Limb (tissue), 2 donors: ENCODE data around the gene TYK2.

Experiments used
- DNase-seq, 2 donors: peaks; one replicate each; pipeline ENCODE4 v3.0.0-alpha.2; 2016; ENCODE audit errors: extremely low spot score in 2 of 2

The TYK2 gene

DNA sequence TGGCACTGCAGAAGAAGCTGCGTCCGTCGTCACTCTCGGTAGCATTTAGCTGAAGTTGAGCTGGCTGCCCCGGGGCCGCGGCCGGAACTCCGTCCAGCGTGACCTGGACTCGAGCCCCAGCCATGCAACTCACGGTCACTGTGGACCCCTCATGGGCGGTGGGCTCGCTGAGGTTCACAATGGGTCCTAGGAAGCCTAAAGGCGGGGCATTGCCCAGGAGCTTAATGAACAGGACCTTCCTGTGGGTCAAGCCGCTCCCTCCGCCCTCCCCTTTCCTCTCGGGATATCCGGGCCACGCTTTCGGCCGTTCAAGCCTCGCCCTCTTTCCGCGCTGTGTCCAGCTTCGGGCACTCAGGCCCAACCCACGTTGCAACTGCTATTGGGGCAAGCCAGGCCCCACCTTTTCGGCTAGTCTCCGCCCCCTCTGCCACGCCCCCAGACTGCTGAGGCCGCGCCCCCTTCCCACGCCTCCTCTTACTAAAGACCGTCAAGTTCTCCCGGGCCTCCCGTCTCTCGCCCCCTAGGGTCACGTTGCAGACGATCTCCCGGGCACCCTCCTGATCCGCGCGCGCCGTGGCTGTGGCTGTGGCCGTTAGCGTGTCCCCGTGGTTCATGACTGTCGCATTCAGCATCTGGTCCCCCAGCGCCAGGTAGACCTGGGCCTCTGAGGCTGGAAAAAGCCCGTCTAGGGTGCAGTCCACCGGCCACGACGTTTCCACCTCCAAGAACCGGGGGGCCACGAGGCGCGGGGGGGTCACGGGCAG lies 45.6 kb downstream of the TYK2 start:
- peak; percentile 87 to 90 for DNase-seq

DNA sequence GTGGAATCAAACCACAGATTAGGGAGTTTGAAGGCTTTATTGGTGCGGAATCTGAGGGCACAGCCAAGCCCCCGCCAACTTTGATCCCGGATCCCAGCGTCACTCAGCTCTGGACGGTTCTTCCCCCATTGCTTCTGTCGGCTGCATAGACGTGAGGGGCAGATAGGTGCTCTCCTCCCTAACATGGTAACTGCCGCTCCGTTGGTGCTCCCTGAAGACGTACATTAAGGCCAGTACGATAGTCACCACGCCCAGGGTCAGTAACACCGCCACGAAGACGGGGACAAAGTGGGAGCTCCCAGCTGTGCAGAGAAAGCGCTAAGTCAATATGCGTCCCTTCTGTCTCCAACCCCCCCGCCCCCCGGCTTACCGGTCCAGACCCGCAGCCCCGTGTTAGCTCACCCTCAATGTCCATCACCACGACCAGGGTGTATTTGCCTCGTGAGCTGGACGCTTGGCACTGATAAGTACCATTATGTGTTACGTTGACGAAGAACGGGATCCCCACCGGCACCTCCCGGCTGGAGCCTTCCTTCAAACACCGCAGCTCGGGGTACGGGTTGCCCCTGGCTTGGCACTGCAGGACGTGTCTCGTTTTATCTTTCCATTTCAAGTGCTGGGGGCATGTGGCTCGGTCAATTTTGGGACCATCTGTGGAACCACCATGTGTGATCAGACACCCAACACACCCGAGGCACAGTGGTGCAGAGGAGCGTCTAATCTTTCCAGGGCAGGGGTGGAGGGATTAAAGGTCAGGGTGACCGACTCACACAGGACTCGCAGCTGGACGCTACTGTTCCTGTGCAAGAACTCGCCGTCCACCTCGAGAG lies 46.4 kb downstream of the TYK2 start:
- no peak for DNase-seq

DNA sequence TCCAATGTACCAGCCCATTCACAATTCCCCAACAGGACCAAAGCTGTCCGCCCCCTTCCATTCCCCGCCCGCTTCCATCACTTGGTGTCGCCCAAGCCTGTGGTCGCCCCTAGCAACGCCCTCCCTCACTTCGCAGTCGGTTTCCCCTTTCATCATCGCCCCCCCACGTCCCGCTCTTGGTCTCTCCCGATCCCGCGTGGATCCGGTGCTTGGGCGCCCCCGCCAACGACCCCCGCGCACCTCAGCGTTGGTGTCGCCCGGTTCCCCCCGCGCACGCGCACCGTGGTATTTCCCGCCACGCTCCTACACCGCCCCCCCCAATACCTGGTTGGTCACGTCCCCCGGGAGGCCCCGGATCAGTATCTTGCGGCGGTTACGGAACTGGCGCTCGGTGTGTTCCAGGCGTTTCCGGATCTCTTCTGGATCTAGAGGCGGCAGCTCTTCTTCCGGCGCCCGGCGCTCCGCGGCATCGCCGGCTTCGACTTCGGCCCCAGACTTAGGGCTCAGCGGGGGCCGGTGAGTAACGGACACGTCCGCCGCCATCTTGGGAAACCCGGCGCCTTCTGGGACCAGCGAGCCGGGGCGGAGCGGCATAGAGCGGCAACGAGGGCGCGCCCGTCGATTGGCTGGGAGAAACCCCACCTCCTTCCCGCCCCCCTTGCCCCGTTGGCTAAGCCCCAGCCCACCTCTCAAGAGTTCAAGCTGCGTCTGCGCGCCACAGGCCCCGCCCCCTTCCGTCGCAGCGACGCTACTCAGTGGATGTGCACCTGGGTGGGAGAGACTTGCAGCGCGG lies 47.2 kb downstream of the TYK2 start, which contains the start of gene RAVER1:
Gene RAVER1, minus strand, starts transcription at position 565 of the 793 bp plus-strand sequence. Its CDS starts 22 bp downstream, at position 543.
- DNase-seq = peak; percentile 97 to 99

DNA sequence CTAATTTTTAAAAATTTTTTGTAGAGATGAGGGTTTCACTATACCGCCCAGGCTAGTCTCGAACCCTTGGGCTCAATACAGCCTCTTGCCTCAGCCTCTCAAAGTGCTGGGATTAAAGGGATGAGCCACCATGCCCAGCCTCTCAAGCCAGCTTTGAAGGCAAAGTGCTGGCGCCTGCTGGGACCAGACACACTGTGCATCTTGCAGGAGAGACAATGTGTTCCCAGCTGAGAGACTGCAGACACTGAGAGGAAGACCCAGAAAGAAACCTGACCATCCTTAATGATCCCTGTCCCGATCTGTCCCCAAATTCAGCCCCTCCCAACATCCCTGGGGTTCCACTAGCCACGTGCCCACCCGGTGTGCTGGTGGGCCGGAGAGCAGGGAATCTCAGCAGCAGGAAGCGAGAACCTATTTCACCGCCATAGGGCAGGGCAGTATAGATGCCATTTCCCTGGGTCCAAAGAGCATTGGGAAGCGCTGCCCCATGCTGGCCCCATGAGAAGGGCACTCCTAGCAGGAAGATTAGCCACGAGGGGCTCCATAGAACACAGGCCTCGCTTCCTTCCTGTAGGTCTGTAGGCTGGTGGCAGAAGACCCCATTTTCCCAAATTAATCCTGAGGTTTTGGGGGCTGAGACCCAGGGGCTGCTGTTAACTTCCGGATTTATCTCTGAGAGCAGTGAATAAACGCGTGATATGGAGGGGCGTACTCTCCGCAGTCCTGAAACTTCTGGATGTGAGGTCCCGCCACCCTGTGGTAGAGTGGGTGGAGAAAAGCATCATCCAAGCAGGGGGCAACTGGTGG lies 48.0 kb downstream of the TYK2 start:
- DNase-seq = no peak

DNA sequence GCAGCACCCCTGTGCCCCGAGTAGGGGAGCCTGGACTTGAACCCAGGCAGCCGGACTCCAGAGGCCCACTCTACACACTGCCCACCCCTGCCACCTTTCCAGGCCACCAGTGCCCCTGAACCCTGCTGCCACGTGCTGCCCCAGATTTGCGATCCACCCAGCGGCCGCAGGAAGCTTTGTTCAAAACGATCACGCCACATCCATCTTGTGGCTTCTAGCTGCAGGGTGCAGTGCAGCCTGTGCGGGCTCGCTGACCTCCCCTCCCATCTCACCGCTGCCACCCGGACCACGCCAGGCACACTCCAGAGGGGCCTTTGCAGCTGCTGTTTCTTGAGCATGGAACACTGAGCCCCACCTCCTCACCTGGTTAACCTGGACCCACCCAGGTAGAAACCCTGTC lies 50.8 kb downstream of the TYK2 start:
- DNase-seq = no peak

DNA sequence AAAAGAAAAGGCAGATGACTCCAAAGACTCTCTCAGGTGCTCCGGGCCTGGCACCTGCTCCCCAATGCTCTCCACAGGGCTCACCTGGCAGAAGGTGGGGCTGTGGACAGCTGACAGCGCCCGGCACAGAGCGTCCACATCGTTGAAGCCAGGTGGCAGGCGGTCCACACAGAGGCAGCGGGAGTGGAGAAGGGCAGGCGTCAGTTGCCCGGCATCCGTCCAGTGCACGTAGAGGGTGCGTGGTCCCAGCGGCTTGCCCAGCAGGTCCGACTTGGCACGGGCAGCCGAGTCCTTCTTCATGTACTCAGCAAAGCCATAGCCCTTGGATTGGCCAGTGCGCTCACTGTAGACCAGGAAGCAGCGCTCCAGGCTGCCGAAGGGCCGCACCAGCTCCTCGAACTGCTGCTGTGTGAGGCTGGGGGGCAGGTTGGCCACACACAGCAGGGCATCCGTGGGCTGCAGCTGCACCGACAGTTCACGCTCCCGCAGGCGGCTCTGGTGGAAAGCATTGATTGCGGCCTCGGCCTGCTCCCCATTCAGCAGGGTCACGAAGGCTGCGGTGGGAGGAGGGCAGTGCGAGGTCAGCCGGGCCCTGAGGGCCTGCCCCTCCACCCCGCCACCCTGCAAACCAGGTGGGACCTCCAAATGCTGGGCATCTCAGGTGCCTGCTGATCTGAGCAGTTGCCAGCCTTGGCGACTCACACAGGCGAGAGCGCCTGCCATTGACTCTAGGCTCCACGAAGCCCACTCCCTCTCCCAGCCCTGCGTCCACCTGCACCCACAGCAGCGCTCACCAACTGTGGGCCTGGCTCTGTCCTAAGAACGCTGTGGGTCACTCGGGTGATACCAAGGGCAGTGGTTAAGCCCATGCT lies 51.6 kb downstream of the TYK2 start:
- no peak for DNase-seq

DNA sequence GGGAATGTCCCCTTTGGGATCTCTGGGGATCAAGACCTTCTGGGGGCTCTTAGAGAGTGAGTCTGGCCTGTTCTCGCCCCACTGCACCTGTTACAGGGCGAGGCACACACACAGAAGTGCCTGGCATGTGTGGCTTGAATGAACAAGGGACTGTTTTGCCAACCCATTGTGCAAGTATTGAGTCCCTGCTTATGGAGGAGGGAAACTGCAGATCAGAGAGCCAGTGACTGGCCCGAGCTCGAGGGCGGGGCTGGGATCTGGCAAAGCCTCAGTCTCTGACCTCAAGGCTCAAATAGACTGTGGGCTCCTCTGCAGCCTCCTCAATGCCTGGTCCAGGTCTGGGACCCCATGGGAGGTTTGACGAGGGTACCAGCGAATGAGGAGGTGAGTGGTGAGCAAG lies 52.6 kb downstream of the TYK2 start:
- no peak for DNase-seq

DNA sequence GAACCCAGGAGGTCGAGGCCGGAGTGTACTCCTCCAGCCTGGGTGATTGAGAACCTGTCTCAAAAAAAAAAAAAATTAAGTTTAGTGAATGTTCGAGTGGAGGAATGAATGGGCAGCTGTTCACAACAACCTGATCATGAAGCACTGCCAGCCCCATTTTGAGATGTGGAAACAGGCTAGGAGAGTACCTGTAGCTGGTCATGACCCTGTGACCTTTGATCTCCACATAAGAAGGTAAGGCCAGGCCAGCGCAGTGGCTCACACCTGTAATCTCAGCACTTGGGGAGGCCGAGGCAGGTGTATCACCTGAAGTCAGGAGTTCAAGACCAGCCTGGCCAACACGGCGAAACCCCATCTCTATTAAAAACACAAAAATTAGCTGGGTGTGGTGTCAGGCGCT lies 54.6 kb downstream of the TYK2 start:
- no peak for DNase-seq

DNA sequence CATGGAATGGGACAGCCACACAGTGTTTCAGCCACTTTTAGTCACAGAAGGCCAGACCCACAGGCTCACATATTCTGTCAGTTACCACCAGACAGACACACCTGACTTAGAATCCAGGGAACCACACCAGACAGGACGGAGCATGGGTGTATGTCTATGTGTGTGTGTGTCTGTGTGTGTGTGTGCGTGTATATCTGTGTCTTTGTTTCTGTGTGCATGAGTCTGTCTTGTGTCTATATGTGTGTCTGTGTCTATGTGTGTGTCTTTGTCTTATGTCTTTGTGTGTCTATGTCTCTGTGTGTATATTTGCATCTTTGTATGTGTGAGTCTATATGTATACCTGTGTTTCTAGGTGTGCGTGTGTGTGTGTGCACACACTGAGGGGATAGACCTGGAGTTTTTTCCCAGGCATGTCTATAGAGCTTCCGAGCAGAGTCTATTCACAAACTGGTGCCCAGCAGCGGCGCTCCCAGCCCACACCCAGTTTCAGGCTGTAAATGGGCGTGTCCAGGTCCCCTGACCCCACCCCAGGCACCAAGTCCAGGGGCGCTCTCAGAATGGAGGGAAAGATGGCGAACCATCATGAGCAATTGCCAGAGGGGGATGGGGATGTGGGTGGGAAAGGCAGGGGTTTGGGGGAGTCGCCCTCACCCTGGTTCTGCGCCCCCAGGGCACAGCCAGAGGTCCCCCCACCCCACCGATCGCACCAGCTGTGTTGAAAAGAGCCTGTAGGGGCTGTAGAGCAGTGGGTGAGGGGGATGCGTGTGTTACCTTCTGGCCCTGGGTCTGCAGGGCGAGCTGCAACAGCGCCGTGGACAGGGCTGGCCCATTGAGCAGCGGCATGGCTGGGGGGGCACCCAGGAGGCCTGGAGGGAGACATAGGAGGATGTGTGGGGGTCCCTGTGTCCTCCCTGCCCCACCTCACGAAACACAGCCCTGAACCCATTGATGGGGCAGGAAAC lies 58.2 kb downstream of the TYK2 start:
- no peak for DNase-seq

DNA sequence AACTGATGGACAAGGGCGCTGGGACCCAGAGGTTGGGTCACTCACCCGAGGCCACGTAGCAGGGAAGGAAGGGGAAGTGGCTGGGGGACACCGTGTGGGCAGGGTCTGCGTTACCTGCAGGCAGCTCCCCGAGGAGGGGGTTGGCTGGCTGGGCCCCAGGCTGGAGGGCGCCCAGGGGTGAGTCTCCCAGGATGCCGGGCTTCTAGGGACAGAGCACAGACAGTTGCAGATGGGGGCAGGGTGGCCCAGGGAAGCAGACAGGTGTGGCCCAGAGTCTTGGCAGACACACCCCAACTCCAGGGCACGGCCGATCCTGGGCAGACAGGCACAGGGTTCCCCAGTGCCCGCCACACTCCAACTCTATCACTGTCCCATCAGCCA lies 59.0 kb downstream of the TYK2 start:
- DNase-seq = no peak

DNA sequence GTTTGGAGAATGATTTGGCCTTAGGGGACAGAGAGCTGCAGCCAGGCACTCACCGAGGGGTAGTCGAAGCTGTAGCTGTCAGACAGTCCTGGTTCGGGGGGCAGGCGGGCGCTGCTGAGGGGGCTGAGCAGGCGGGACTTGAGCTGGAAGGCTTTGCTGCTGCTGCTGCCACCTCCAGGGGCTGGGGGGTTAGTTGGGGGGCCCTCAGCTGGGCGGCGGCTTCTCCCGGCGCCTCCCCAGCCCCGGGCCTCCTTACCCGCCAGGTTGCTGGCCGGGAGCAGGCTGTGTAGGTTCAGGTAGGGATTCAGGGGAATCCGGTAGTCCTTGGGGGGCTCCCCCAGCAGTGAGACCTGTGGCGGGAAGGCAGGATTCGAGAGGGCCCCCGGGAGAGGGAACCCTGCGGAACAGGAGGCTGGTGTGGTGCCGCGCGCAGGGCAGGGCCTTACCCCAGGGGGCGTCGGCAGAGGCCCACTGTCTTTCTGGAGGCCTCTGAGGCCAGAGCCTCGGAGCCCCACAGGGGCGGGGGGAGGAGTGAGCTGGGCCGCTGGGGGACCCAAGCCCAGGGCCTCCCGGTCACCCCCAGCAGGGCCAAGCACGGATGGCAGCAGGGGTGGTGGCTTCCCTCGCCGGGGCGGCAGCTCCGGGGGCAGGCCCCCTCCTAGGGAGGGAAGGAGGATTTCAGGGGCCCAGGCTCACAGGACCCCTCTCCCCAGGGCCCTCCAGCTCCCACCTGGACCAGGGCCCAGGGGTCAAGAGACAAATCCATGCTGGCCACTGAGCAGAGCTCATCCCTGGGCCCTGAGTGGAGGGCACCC lies 59.6 kb downstream of the TYK2 start:
- DNase-seq = no peak

DNA sequence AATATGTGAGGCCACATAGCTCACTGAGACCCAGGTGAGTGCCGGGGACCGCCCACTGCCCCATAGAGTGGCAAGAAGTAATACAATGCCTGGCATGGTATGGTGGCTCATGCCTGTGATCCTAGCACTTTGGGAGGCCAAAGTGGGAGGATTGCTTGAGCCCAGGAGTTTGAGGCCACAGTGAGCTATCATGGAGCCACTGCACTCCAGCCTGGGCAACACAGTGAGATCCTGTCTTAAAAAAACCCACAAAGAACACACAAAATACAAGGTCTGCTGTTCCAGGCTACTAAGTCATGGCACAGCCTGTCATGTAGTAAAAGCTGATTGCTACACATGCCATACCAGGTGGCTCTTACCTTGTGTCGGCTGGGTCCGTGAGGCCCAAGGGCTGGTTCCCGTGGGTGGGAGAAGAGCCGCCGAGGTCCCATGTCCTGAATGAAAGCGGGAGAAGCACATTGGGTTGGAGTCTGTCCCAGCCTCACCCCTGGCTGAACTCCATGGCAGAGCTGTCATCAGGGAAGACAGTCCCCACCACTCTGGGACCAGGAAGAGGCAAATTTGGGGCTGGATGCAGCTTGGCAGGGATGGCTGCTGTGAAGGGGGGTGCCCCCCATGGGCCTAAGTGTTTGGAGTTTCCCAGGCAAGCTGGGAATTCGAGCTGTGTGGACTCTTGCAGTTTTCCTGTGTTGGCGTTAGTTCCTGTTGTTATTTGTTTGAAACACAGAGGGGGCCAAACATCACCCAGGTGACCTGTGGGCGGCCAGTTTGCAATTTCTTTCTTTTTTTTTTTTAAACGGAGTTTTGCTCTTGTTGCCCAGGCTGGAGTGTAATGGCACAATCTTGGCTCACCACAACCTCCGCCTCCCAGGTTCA lies 61.3 kb downstream of the TYK2 start:
- no peak for DNase-seq

DNA sequence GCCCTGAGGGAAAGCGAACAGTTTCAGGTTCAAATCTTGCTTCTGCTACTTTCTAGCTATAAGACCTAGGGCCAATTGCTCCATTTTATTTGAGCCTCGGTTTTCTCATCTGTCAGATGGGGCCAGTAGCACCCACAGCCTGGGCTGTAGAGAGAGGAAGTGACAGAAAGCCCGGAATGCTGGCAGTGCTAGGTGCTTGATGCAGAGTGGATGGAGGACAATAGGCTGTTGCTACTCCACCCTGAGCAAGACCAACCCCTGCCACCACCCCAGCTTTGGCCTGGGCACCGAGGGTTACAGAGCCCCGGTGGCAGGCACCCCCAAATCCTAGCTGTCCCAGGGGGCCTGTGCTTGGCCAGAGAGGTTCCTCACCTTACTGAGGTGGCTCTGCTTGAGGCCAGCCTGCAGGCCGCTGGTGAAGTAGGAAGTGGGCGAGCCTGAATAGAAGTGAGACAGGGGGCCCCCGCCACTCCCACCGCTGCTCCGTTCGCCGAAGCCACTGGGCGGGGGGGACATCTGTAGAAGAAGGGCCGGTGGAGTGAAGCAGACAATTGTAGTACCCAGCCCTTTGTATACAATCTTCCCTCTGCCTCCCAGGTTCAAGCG lies 62.4 kb downstream of the TYK2 start:
- no peak for DNase-seq

DNA sequence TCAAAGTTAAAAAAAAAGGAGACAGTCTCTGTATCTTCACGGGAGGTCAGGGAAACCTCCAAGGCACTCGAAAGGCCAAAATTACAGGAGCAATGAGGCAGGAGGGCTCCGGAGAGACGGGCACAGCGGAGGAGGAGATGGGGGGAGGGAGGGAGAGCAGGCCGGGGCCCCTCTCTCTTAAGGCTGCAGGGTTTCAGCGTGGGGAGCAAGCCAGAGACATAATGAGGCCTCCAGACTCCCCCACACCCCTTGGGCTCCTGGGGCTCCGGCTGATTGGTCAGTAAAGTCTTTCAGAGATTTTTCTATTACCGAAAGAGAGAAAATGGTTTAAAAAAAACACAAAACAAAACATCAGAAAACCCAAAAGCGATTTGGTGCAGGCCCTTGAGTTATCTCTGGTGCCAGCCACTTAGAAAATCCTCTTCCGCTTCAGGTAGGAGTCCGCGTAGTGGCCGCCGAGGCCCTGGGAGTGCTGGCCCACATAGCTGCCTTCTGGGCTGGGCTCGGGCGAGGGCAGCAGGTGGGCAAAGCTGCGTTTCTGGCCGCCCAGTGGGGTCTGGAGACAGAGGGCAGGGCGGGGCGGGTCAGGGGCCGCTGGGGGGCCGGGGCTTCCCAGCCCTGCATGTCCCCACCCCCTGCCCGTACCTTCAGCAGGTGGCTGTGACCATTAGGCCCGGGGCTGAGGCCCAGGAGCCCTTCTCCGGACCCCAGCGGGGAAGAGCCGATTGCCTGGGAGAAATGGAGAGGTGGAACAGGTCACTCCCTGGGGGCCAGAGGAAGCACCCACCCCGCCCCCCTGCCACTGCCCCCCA lies 63.1 kb downstream of the TYK2 start:
- DNase-seq = no peak

DNA sequence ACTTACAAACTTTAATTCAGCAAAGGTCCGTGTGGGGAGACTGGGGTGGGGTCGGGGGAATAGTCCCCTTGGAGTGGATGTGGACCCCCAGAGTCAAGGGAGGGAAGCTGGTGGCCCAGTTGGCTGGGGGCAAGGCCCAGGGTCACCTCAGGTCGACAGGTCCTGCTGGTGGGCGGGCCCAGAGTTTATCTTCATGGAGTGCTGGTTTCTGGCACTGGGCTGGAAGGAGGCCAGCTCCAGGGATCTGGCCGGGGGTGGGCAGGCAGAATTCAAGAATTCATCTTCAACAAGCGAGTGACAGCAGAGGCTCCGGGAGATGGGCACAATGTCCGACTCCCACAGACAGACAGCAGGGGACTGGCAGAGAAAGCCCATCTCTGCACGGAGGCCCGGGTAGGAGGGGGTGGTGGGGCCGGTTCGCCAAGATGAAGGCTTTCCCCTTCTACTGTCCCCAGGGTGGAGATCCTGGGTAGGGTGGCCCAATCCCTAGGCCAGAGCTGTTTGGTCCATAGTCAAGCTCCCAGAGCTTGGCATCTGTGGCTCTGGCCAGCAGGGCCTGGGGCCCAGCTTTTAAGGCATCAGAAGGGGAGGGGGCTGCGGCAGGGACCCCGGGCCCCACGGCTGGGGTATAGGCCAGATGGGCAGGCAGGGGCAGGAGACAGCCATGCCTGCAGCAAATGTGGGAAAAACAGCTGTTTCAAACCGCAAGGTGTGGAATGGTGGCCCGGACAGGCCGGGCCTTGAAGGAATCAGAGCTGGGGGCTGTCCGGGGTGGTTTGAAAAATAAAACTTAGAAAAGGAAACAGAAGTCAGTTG lies 63.9 kb downstream of the TYK2 start:
- no peak for DNase-seq
